H9 (cell line): ENCODE measurements around the gene GMPR2. TPM values are rescaled to one million over a fixed set of nuclear protein-coding genes. Genes with fewer than 3 reads are reported as not detected.

Experiments used
- DNase-seq: peaks from one replicate; pipeline ENCODE4 v3.0.0-alpha.2; 2017
- H2AFZ ChIP-seq: one replicate; pipeline ENCODE4 v1.6.1; 2013; ENCODE audit warnings: mild to moderate bottlenecking, low read length, control low read depth, moderate library complexity
- H2AK5ac ChIP-seq: 2 replicates; pipeline ENCODE4 v1.6.1; 2013; ENCODE audit warnings: low read length, control low read depth, mixed read lengths; ENCODE audit not compliant: insufficient read length
- H2BK120ac ChIP-seq: one replicate; pipeline ENCODE4 v1.6.1; 2013; ENCODE audit warnings: low read depth, mild to moderate bottlenecking, low read length, control low read depth, inconsistent platforms; ENCODE audit not compliant: poor library complexity, severe bottlenecking
- H2BK12ac ChIP-seq: 2 replicates; pipeline ENCODE4 v1.6.1; 2013; ENCODE audit warnings: low read length, control low read depth, mixed read lengths, low read depth; ENCODE audit not compliant: insufficient read length
- H2BK15ac ChIP-seq: 2 replicates; pipeline ENCODE4 v1.6.1; 2013; ENCODE audit warnings: low read depth, low read length, control low read depth
- H2BK20ac ChIP-seq: one replicate; pipeline ENCODE4 v1.6.1; 2013; ENCODE audit warnings: low read depth, mild to moderate bottlenecking, low read length, control low read depth, inconsistent platforms; ENCODE audit not compliant: poor library complexity, severe bottlenecking
- H2BK5ac ChIP-seq: 2 replicates; pipeline ENCODE4 v1.6.1; 2013; ENCODE audit warnings: low read length, control low read depth, mixed read lengths; ENCODE audit not compliant: insufficient read length
- H3K14ac ChIP-seq: 2 replicates; pipeline ENCODE4 v1.6.1; 2013; ENCODE audit warnings: low read length, control low read depth; ENCODE audit not compliant: insufficient read depth
- H3K18ac ChIP-seq: 2 replicates; pipeline ENCODE4 v1.6.1; 2013; ENCODE audit warnings: low read depth, mild to moderate bottlenecking, mixed read lengths, low read length, control low read depth; ENCODE audit not compliant: insufficient read length
- H3K23ac ChIP-seq: 2 replicates; pipeline ENCODE4 v1.6.1; 2013; ENCODE audit warnings: low read length, control low read depth, mixed read lengths, low read depth; ENCODE audit not compliant: insufficient read length
- H3K23me2 ChIP-seq: 2 replicates; pipeline ENCODE4 v1.6.1; 2013; ENCODE audit warnings: low read depth, mild to moderate bottlenecking, mixed read lengths, low read length, control low read depth; ENCODE audit not compliant: insufficient read length, poor library complexity, severe bottlenecking
- H3K27ac ChIP-seq: 2 replicates; pipeline ENCODE4 v1.5.1; 2013; ENCODE audit warnings: low read length, control low read depth, mixed read lengths, low read depth; ENCODE audit not compliant: insufficient read length
- H3K27me3 ChIP-seq: 2 replicates; pipeline ENCODE4 v1.6.1; 2013; ENCODE audit warnings: low read length, control low read depth, inconsistent platforms; ENCODE audit not compliant: insufficient read depth
- H3K4ac ChIP-seq: 2 replicates; pipeline ENCODE4 v1.6.1; 2013; ENCODE audit warnings: low read depth, mild to moderate bottlenecking, control low read depth, inconsistent platforms, low read length, moderate library complexity
- H3K4me1 ChIP-seq: 2 replicates; pipeline ENCODE4 v1.6.1; 2013; ENCODE audit warnings: low read length, control low read depth, inconsistent platforms; ENCODE audit not compliant: insufficient read depth
- H3K4me2 ChIP-seq: 2 replicates; pipeline ENCODE4 v1.6.1; 2013; ENCODE audit warnings: low read length, control low read depth, mixed read lengths; ENCODE audit not compliant: insufficient read length, insufficient read depth
- H3K56ac ChIP-seq: 2 replicates; pipeline ENCODE4 v1.6.1; 2013; ENCODE audit warnings: low read depth, mild to moderate bottlenecking, mixed read lengths, low read length, control low read depth; ENCODE audit not compliant: insufficient read length
- H3K79me1 ChIP-seq: 2 replicates; pipeline ENCODE4 v1.6.1; 2013; ENCODE audit warnings: low read depth, mild to moderate bottlenecking, moderate library complexity, low read length, control low read depth, inconsistent platforms; ENCODE audit not compliant: insufficient read depth, poor library complexity, severe bottlenecking
- H3K79me2 ChIP-seq: 2 replicates; pipeline ENCODE4 v1.6.1; 2013; ENCODE audit warnings: low read length, control low read depth, inconsistent platforms; ENCODE audit not compliant: insufficient read depth
- H3K9ac ChIP-seq: 2 replicates; pipeline ENCODE4 v1.6.1; 2013; ENCODE audit warnings: low read length, control low read depth, mixed read lengths; ENCODE audit not compliant: insufficient read length; ENCODE audit errors: extremely low read depth
- H3K9me3 ChIP-seq: one replicate; pipeline ENCODE4 v1.6.1; 2013; ENCODE audit warnings: low read depth, low read length, inconsistent platforms; ENCODE audit not compliant: control insufficient read depth
- H3T11ph ChIP-seq: one replicate; pipeline ENCODE4 v1.6.1; 2013; ENCODE audit warnings: mild to moderate bottlenecking, low read length, control low read depth, inconsistent platforms
- H4K20me1 ChIP-seq: one replicate; pipeline ENCODE4 v1.6.1; 2013; ENCODE audit not compliant: control insufficient read depth, insufficient read length, insufficient read depth
- H4K5ac ChIP-seq: 2 replicates; pipeline ENCODE4 v1.6.1; 2013; ENCODE audit warnings: low read depth, mild to moderate bottlenecking, mixed read lengths, low read length, control low read depth; ENCODE audit not compliant: insufficient read length
- H4K8ac ChIP-seq: replicated peaks from 2 replicates; pipeline ENCODE4 v1.6.1; 2013; ENCODE audit warnings: low read length, control low read depth, mixed read lengths, low read depth; ENCODE audit not compliant: insufficient read length
- H4K91ac ChIP-seq: 2 replicates; pipeline ENCODE4 v1.6.1; 2013; ENCODE audit warnings: low read depth, mild to moderate bottlenecking, moderate library complexity, mixed read lengths, low read length, control low read depth; ENCODE audit not compliant: insufficient read length
- H3K27ac Mint-ChIP-seq, 3 experiments: 2 replicates in 2 of 3; 3 replicates in 1 of 3; pipeline ENCODE4 v1.8.0; 2020 to 2021; ENCODE audit warnings: mixed read lengths in 3 of 3, mild to moderate bottlenecking in 1 of 3, moderate library complexity in 1 of 3
- H3K27me3 Mint-ChIP-seq: 2 replicates; pipeline ENCODE4 v1.8.0; 2021; ENCODE audit warnings: low read depth, mild to moderate bottlenecking, moderate library complexity, mixed read lengths
- H3K36me3 Mint-ChIP-seq, 3 experiments: 2 replicates in 2 of 3; 3 replicates in 1 of 3; pipeline ENCODE4 v1.8.0; 2020 to 2021; ENCODE audit warnings: low read depth in 3 of 3, mixed read lengths in 3 of 3; ENCODE audit not compliant: insufficient read depth in 1 of 3
- H3K4me1 Mint-ChIP-seq, 2 experiments: 2 replicates each; pipeline ENCODE4 v1.8.0; 2020; ENCODE audit warnings: mixed read lengths in 2 of 2
- H3K4me3 Mint-ChIP-seq, 2 experiments: 2 replicates in 1 of 2; 3 replicates in 1 of 2; pipeline ENCODE4 v1.8.0; 2020 to 2021; ENCODE audit warnings: mild to moderate bottlenecking in 2 of 2, mixed read lengths in 2 of 2, moderate library complexity in 1 of 2
- H3K9me3 Mint-ChIP-seq, 2 experiments: 2 replicates in 1 of 2; 3 replicates in 1 of 2; pipeline ENCODE4 v1.8.0; 2020; ENCODE audit warnings: mild to moderate bottlenecking in 2 of 2, mixed read lengths in 2 of 2, moderate library complexity in 1 of 2
- WGBS: extraction: QIAGEN DNeasy Blood & Tissue Kit; methylation state at CpG from one replicate; pipeline ENCODE4 v1.1.7; 2013; ENCODE audit warnings: missing lambda C conversion rate, low lambda C conversion rate, mixed read lengths; ENCODE audit not compliant: insufficient read length; ENCODE audit errors: extremely low coverage; 5-methylcytosine and 5-hydroxymethylcytosine counted together
- total RNA-seq: library from RNA; stranded (reverse); gene quantifications from 2 replicates; pipeline ENCODE4 v1.2.1, GENCODE V29; 2021
- TF ChIP-seq, protein P1 (sequence below): fragments of 200-600 bp; sonication (generic); conservative IDR thresholded peaks from 3 replicates; pipeline ENCODE4 v1.8.0; 2021; ENCODE audit warnings: antibody characterized with exemption, mild to moderate bottlenecking

The GMPR2 gene
- total RNA-seq, 1 experiment from 2014 or later = 84.7 TPM

GRCh38 chr14:24226473-24226872 is 6.3 kb upstream of the GMPR2 start:
- no peak overlapping the region for H3K27ac Mint-ChIP-seq
- no peak overlapping the region for H3K23ac ChIP-seq
- H2BK12ac ChIP-seq = no peak overlapping the region
- peaks cover 7% of the 10 kb centered on the region; the same call in 1 of the 2 replicates for H3K79me2 ChIP-seq
- H3T11ph ChIP-seq = no peak overlapping the region
- H3K4me1 ChIP-seq = no peaks in the 10 kb centered on the region
- peaks cover 14% of the 10 kb centered on the region for H3K79me1 ChIP-seq
- no peak overlapping the region for H4K5ac ChIP-seq
- TF ChIP-seq, protein P1, sequence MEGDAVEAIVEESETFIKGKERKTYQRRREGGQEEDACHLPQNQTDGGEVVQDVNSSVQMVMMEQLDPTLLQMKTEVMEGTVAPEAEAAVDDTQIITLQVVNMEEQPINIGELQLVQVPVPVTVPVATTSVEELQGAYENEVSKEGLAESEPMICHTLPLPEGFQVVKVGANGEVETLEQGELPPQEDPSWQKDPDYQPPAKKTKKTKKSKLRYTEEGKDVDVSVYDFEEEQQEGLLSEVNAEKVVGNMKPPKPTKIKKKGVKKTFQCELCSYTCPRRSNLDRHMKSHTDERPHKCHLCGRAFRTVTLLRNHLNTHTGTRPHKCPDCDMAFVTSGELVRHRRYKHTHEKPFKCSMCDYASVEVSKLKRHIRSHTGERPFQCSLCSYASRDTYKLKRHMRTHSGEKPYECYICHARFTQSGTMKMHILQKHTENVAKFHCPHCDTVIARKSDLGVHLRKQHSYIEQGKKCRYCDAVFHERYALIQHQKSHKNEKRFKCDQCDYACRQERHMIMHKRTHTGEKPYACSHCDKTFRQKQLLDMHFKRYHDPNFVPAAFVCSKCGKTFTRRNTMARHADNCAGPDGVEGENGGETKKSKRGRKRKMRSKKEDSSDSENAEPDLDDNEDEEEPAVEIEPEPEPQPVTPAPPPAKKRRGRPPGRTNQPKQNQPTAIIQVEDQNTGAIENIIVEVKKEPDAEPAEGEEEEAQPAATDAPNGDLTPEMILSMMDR = no peak
- no peak overlapping the region for H2BK20ac ChIP-seq
- no peak overlapping the region for H4K91ac ChIP-seq
- no peaks in the 10 kb centered on the region for H3K9me3 ChIP-seq
- no peak overlapping the region for H2BK5ac ChIP-seq
- H3K27ac ChIP-seq = no peak overlapping the region
- H3K14ac ChIP-seq = no peak overlapping the region
- peaks cover 0 to 7% of the 10 kb centered on the region in 2 experiments; a peak in 2 of 4 replicates for H3K4me1 Mint-ChIP-seq
- H2BK120ac ChIP-seq = no peak overlapping the region
- H3K18ac ChIP-seq = no peak overlapping the region
- no peak overlapping the region for H3K4ac ChIP-seq
- peaks cover 7 to 24% (median 18%) of the 10 kb centered on the region in 3 experiments; a peak in 6 of 7 replicates for H3K36me3 Mint-ChIP-seq
- WGBS = no CpG with 5 or more reads among the region's 1 CpG
- H2BK15ac ChIP-seq = no peak overlapping the region
- no peaks in the 10 kb centered on the region for H3K27me3 Mint-ChIP-seq
- no peak for DNase-seq
- no peak overlapping the region for H2AFZ ChIP-seq
- H2AK5ac ChIP-seq = no peak overlapping the region
- no peaks in the 10 kb centered on the region for H3K9me3 Mint-ChIP-seq
- no peak overlapping the region for H4K8ac ChIP-seq
- no peaks in the 10 kb centered on the region for H3K27me3 ChIP-seq
- H3K9ac ChIP-seq = no peak overlapping the region
- no peak overlapping the region for H3K4me3 Mint-ChIP-seq
- H4K20me1 ChIP-seq = no peaks in the 10 kb centered on the region
- no peak overlapping the region for H3K4me2 ChIP-seq
- no peak overlapping the region for H3K56ac ChIP-seq
- H3K23me2 ChIP-seq = peaks cover 3% of the 10 kb centered on the region
